GM23338 (cell line): ENCODE results near the gene NOL9. TPM values are rescaled to one million over a fixed set of nuclear protein-coding genes. Genes with fewer than 3 reads are reported as not detected.
"Not testable (repeated sequence)": the region's sequence is repeated elsewhere in the genome, so short reads cannot be mapped to it uniquely, and the experiment has no call there.

Experiments
- ATAC-seq: fragments of 200-7000 bp; cut with Tn5 transposase; 3 replicates; pipeline ENCODE4 v1.9.1; 2020
- DNase-seq: peaks from one replicate; pipeline ENCODE4 v3.0.0-alpha.2; 2015; ENCODE audit warnings: low spot score
- H2AFZ ChIP-seq: fragments of 200-600 bp; sonication (generic); 2 replicates; pipeline ENCODE4 v1.8.0; 2016; ENCODE audit warnings: antibody characterized with exemption, mild to moderate bottlenecking, moderate library complexity
- H3F3A ChIP-seq: fragments of 200-600 bp; sonication (generic); replicated peaks from 2 replicates; pipeline ENCODE4 v1.8.0; 2017; ENCODE audit warnings: antibody characterized with exemption, mixed run types, low read depth
- H3K27ac ChIP-seq: fragments of 200-600 bp; sonication (generic); 2 replicates; pipeline ENCODE4 v1.6.1; 2016; ENCODE audit warnings: low read depth
- H3K27me3 ChIP-seq: fragments of 200-600 bp; sonication (generic); 2 replicates; pipeline ENCODE4 v1.8.0; 2016; ENCODE audit warnings: mild to moderate bottlenecking, mixed run types, moderate library complexity; ENCODE audit not compliant: insufficient read depth
- H3K36me3 ChIP-seq: fragments of 200-600 bp; sonication (generic); 2 replicates; pipeline ENCODE4 v1.8.0; 2016; ENCODE audit warnings: mild to moderate bottlenecking; ENCODE audit not compliant: insufficient read depth
- H3K4me1 ChIP-seq: fragments of 200-600 bp; sonication (generic); 2 replicates; pipeline ENCODE4 v1.8.0; 2016; ENCODE audit warnings: mild to moderate bottlenecking, moderate library complexity; ENCODE audit not compliant: insufficient read depth
- H3K4me2 ChIP-seq: fragments of 200-600 bp; sonication (generic); 2 replicates; pipeline ENCODE4 v1.7.1; 2017; ENCODE audit warnings: mixed run types
- H3K4me3 ChIP-seq: fragments of 200-600 bp; sonication (generic); 2 replicates; pipeline ENCODE4 v1.6.1; 2016; ENCODE audit warnings: mixed run types
- H3K79me2 ChIP-seq: fragments of 200-600 bp; sonication (generic); replicated peaks from 2 replicates; pipeline ENCODE4 v1.8.0; 2017; ENCODE audit warnings: mild to moderate bottlenecking; ENCODE audit not compliant: insufficient read depth
- H3K9me2 ChIP-seq: fragments of 200-600 bp; sonication (generic); 2 replicates; pipeline ENCODE4 v1.8.0; 2017; ENCODE audit not compliant: insufficient read depth
- H4K20me1 ChIP-seq: fragments of 200-600 bp; sonication (generic); replicated peaks from 2 replicates; pipeline ENCODE4 v1.8.0; 2017; ENCODE audit warnings: mild to moderate bottlenecking; ENCODE audit not compliant: insufficient read depth
- H3K27ac Mint-ChIP-seq: 2 replicates; pipeline ENCODE4 v1.8.0; 2020; ENCODE audit warnings: inconsistent platforms, mild to moderate bottlenecking, moderate library complexity, mixed read lengths
- H3K27me3 Mint-ChIP-seq: 3 replicates; pipeline ENCODE4 v1.8.0; 2022; ENCODE audit warnings: low read depth, mild to moderate bottlenecking, moderate library complexity, mixed read lengths, inconsistent platforms; ENCODE audit not compliant: insufficient read depth, poor library complexity
- H3K36me3 Mint-ChIP-seq: 3 replicates; pipeline ENCODE4 v1.8.0; 2021; ENCODE audit warnings: low read depth, mild to moderate bottlenecking, inconsistent platforms, moderate library complexity, mixed read lengths
- H3K4me1 Mint-ChIP-seq: 3 replicates; pipeline ENCODE4 v1.8.0; 2020; ENCODE audit warnings: mild to moderate bottlenecking, inconsistent platforms, mixed read lengths
- H3K4me3 Mint-ChIP-seq: 3 replicates; pipeline ENCODE4 v1.8.0; 2021; ENCODE audit warnings: moderate library complexity, mild to moderate bottlenecking, inconsistent platforms, mixed read lengths
- H3K9me3 Mint-ChIP-seq: 3 replicates; pipeline ENCODE4 v1.8.0; 2020; ENCODE audit warnings: moderate library complexity, mild to moderate bottlenecking, inconsistent platforms, mixed read lengths
- EZH2 ChIP-seq: fragments of 200-600 bp; sonication (generic); IDR thresholded peaks from one replicate; pipeline ENCODE4 v1.8.0; 2017; ENCODE audit warnings: antibody characterized with exemption, mild to moderate bottlenecking, low read depth; ENCODE audit not compliant: unreplicated experiment
- EZH2phosphoT487 ChIP-seq: fragments of 200-600 bp; sonication (generic); IDR thresholded peaks from one replicate; pipeline ENCODE4 v1.8.1; 2018; ENCODE audit warnings: antibody characterized with exemption; ENCODE audit not compliant: unreplicated experiment
- JUNB ChIP-seq: IDR thresholded peaks from one replicate; pipeline ENCODE4 v1.6.1; 2016; ENCODE audit warnings: antibody characterized with exemption; ENCODE audit not compliant: unreplicated experiment
- STAT1 ChIP-seq: IDR thresholded peaks from one replicate; pipeline ENCODE4 v1.6.1; 2016; ENCODE audit warnings: antibody characterized with exemption; ENCODE audit not compliant: unreplicated experiment
- ZNF114 ChIP-seq: fragments of 250-450 bp; sonication (Bioruptor Pico); IDR thresholded peaks from 2 replicates; pipeline ENCODE4 v1.5.0; 2020; ENCODE audit warnings: mild to moderate bottlenecking, moderate library complexity
- ZNF331 ChIP-seq: fragments of 250-450 bp; sonication (Bioruptor Pico); IDR thresholded peaks from 2 replicates; pipeline ENCODE4 v1.5.0; 2020; ENCODE audit warnings: low read depth, mild to moderate bottlenecking, moderate library complexity
- polyA plus RNA-seq: library from polyadenylated mRNA; unstranded; fragments of >200 nt; fragmentation: Nextera tagmentation; extraction: Ambion mirVana; gene quantifications from 2 replicates; pipeline ENCODE4 v1.2.1, GENCODE V29; 2016
- total RNA-seq: library from RNA; depleted of rRNA; stranded (reverse); fragments of >200 nt; shearing (Covaris generic); gene quantifications from 2 replicates; pipeline ENCODE4 v1.2.3, GENCODE V29; 2014
- TF ChIP-seq, protein P1 (sequence below): IDR thresholded peaks from one replicate; pipeline ENCODE4 v1.6.1; 2018; ENCODE audit warnings: antibody characterized with exemption; ENCODE audit not compliant: unreplicated experiment
- TF ChIP-seq, protein P2 (sequence below): fragments of 250-450 bp; sonication (Bioruptor Pico); IDR thresholded peaks from 2 replicates; pipeline ENCODE4 v1.5.0; 2020; ENCODE audit warnings: mild to moderate bottlenecking, moderate library complexity
- TF ChIP-seq, protein P3 (sequence below), 2 experiments: fragments of 200-600 bp in 1 of 2; sonication (generic) in 1 of 2; conservative IDR thresholded peaks; 2 replicates each; pipeline versions ENCODE4 v1.5.1 to v1.6.1; 2016 to 2017; ENCODE audit warnings: antibody characterized with exemption in 2 of 2, low read depth in 2 of 2, mild to moderate bottlenecking in 2 of 2, moderate library complexity in 1 of 2
- TF ChIP-seq, protein P4 (sequence below): IDR thresholded peaks from 2 replicates; pipeline ENCODE4 v1.6.1; 2016; ENCODE audit warnings: antibody characterized with exemption

NOL9 gene
- total and polyA plus RNA-seq, 2 experiments from 2014 or later: 13.2 to 48.5 TPM

DNA sequence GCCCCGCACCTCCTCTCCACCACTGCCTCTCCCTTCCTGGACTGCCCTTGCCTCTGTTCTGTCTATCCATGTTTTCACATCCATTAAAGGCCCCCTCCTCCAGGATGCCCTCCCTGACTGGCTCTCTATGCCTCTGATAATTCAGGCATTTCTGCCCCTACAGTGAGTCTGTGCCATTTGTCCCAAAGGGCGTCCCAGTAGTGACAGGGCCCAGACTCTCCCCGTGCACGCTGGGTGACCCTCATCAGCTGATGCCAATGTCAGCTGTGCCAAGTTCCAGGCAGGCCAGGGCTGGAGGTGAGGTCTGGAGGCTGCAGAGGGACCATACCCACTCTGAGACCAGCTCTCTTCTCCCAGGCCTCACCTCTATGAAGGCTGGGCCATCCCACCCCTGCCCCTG is 59.7 kb downstream of the NOL9 start:
- Histone ChIP-seq H3F3A (peaks cover 17% of the 10 kb centered on the region), H3K4me1 (peaks cover 33% of the 10 kb centered on the region), H3K27me3 (peaks cover 26% of the 10 kb centered on the region), H3K79me2 (no peaks in the 10 kb centered on the region), H2AFZ (no peak overlapping the region), H3K9me2 (no peaks in the 10 kb centered on the region), H3K4me3 (no peak overlapping the region), H3K4me2 (0 out of 2 replicates have a peak overlapping the region, but pooled peaks have one; percentile 14), H3K36me3 (no peaks in the 10 kb centered on the region), H3K27ac (no peak overlapping the region), H4K20me1 (no peaks in the 10 kb centered on the region; the same call in 1 of the 2 replicates)
- Mint-ChIP-seq H3K27ac (no peak overlapping the region), H3K27me3 (peaks cover 30% of the 10 kb centered on the region), H3K9me3 (no peaks in the 10 kb centered on the region), H3K4me3 (no peak overlapping the region; the same call in 2 of the 3 replicates), H3K36me3 (no peaks in the 10 kb centered on the region), H3K4me1 (peaks cover 34% of the 10 kb centered on the region)
- TF ChIP-seq JUNB (no peak), EZH2phosphoT487 (no peak), STAT1 (no peak), ZNF331 (no peak), ZNF114 (CRISPR knock-in tag) (no peak), EZH2 (no peak)
- TF ChIP-seq, protein P1, sequence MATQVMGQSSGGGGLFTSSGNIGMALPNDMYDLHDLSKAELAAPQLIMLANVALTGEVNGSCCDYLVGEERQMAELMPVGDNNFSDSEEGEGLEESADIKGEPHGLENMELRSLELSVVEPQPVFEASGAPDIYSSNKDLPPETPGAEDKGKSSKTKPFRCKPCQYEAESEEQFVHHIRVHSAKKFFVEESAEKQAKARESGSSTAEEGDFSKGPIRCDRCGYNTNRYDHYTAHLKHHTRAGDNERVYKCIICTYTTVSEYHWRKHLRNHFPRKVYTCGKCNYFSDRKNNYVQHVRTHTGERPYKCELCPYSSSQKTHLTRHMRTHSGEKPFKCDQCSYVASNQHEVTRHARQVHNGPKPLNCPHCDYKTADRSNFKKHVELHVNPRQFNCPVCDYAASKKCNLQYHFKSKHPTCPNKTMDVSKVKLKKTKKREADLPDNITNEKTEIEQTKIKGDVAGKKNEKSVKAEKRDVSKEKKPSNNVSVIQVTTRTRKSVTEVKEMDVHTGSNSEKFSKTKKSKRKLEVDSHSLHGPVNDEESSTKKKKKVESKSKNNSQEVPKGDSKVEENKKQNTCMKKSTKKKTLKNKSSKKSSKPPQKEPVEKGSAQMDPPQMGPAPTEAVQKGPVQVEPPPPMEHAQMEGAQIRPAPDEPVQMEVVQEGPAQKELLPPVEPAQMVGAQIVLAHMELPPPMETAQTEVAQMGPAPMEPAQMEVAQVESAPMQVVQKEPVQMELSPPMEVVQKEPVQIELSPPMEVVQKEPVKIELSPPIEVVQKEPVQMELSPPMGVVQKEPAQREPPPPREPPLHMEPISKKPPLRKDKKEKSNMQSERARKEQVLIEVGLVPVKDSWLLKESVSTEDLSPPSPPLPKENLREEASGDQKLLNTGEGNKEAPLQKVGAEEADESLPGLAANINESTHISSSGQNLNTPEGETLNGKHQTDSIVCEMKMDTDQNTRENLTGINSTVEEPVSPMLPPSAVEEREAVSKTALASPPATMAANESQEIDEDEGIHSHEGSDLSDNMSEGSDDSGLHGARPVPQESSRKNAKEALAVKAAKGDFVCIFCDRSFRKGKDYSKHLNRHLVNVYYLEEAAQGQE: no peak
- TF ChIP-seq, protein P2, sequence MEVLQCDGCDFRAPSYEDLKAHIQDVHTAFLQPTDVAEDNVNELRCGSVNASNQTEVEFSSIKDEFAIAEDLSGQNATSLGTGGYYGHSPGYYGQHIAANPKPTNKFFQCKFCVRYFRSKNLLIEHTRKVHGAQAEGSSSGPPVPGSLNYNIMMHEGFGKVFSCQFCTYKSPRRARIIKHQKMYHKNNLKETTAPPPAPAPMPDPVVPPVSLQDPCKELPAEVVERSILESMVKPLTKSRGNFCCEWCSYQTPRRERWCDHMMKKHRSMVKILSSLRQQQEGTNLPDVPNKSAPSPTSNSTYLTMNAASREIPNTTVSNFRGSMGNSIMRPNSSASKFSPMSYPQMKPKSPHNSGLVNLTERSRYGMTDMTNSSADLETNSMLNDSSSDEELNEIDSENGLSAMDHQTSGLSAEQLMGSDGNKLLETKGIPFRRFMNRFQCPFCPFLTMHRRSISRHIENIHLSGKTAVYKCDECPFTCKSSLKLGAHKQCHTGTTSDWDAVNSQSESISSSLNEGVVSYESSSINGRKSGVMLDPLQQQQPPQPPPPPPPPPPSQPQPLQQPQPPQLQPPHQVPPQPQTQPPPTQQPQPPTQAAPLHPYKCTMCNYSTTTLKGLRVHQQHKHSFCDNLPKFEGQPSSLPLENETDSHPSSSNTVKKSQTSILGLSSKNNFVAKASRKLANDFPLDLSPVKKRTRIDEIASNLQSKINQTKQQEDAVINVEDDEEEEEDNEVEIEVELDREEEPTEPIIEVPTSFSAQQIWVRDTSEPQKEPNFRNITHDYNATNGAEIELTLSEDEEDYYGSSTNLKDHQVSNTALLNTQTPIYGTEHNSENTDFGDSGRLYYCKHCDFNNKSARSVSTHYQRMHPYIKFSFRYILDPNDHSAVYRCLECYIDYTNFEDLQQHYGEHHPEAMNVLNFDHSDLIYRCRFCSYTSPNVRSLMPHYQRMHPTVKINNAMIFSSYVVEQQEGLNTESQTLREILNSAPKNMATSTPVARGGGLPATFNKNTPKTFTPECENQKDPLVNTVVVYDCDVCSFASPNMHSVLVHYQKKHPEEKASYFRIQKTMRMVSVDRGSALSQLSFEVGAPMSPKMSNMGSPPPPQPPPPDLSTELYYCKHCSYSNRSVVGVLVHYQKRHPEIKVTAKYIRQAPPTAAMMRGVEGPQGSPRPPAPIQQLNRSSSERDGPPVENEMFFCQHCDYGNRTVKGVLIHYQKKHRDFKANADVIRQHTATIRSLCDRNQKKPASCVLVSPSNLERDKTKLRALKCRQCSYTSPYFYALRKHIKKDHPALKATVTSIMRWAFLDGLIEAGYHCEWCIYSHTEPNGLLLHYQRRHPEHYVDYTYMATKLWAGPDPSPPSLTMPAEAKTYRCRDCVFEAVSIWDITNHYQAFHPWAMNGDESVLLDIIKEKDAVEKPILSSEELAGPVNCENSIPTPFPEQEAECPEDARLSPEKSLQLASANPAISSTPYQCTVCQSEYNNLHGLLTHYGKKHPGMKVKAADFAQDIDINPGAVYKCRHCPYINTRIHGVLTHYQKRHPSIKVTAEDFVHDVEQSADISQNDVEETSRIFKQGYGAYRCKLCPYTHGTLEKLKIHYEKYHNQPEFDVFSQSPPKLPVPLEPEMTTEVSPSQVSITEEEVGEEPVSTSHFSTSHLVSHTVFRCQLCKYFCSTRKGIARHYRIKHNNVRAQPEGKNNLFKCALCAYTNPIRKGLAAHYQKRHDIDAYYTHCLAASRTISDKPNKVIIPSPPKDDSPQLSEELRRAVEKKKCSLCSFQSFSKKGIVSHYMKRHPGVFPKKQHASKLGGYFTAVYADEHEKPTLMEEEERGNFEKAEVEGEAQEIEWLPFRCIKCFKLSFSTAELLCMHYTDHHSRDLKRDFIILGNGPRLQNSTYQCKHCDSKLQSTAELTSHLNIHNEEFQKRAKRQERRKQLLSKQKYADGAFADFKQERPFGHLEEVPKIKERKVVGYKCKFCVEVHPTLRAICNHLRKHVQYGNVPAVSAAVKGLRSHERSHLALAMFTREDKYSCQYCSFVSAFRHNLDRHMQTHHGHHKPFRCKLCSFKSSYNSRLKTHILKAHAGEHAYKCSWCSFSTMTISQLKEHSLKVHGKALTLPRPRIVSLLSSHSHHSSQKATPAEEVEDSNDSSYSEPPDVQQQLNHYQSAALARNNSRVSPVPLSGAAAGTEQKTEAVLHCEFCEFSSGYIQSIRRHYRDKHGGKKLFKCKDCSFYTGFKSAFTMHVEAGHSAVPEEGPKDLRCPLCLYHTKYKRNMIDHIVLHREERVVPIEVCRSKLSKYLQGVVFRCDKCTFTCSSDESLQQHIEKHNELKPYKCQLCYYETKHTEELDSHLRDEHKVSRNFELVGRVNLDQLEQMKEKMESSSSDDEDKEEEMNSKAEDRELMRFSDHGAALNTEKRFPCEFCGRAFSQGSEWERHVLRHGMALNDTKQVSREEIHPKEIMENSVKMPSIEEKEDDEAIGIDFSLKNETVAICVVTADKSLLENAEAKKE (CRISPR knock-in tag): no peak
- TF ChIP-seq, protein P3, sequence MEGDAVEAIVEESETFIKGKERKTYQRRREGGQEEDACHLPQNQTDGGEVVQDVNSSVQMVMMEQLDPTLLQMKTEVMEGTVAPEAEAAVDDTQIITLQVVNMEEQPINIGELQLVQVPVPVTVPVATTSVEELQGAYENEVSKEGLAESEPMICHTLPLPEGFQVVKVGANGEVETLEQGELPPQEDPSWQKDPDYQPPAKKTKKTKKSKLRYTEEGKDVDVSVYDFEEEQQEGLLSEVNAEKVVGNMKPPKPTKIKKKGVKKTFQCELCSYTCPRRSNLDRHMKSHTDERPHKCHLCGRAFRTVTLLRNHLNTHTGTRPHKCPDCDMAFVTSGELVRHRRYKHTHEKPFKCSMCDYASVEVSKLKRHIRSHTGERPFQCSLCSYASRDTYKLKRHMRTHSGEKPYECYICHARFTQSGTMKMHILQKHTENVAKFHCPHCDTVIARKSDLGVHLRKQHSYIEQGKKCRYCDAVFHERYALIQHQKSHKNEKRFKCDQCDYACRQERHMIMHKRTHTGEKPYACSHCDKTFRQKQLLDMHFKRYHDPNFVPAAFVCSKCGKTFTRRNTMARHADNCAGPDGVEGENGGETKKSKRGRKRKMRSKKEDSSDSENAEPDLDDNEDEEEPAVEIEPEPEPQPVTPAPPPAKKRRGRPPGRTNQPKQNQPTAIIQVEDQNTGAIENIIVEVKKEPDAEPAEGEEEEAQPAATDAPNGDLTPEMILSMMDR (conservative IDR thresholded peaks at IDR 0.05; ENCODE audit: low read depth in 2 of 2): no peak
- TF ChIP-seq, protein P4, sequence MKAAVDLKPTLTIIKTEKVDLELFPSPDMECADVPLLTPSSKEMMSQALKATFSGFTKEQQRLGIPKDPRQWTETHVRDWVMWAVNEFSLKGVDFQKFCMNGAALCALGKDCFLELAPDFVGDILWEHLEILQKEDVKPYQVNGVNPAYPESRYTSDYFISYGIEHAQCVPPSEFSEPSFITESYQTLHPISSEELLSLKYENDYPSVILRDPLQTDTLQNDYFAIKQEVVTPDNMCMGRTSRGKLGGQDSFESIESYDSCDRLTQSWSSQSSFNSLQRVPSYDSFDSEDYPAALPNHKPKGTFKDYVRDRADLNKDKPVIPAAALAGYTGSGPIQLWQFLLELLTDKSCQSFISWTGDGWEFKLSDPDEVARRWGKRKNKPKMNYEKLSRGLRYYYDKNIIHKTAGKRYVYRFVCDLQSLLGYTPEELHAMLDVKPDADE: no peak
- no peak for DNase-seq
- ATAC-seq: no peak

DNA sequence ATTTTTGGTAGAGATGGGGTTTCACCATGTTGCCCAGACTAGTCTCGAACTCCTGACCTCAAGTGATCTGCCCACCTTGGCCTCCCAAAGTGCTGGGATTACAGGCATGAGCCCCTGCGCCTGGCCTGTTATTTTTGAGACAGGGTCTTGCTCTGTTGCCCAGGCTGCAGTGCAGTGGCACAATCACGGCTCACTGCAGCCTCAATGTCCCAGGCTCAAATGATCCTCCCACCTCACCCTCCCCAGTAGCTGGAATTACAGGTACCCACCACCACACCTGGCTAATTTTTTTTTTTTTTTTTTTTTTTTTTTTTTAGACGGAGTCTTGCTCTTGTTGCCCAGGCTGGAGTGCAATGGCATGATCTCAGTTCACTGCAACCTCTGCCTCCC is 60.5 kb downstream of the NOL9 start:
- not testable (repeated sequence) for H3K27ac Mint-ChIP-seq, H2AFZ ChIP-seq, H3K9me3 Mint-ChIP-seq, H3K4me2 ChIP-seq, H3K4me3 ChIP-seq, H3K36me3 Mint-ChIP-seq, H3K79me2 ChIP-seq, H3K27ac ChIP-seq, DNase-seq, H3K36me3 ChIP-seq, H4K20me1 ChIP-seq, ATAC-seq, H3K9me2 ChIP-seq, H3K4me3 Mint-ChIP-seq
- H3K4me1 ChIP-seq: peaks cover 33% of the 10 kb centered on the region
- Mint-ChIP-seq H3K27me3 (peaks cover 29% of the 10 kb centered on the region), H3K4me1 (peaks cover 34% of the 10 kb centered on the region)
- H3F3A ChIP-seq: peaks cover 17% of the 10 kb centered on the region
- H3K27me3 ChIP-seq: peaks cover 26% of the 10 kb centered on the region
